ENCODE results near the gene NLRX1.
A peak's percentile ranks its signal among the peaks of the same experiment; 100 is the strongest.
"Not testable (repeated sequence)": the region's sequence is repeated elsewhere in the genome, so short reads cannot be mapped to it uniquely, and the experiment has no call there.

The NLRX1 gene

GRCh38 chr11:119126675-119127268 lies 41.8 kb upstream of the NLRX1 start:
- H3K27ac ChIP-seq (ENCODE audit: low read depth, low read length), result no peak overlapping the region
- peaks cover 26% of the 10 kb centered on the region for H3K79me2 ChIP-seq (ENCODE audit: insufficient read depth, low read length)
- H2AFZ ChIP-seq (ENCODE audit: low read depth, low read length, severe bottlenecking), result no peak overlapping the region
- no peaks in the 10 kb centered on the region for H3K9me3 ChIP-seq (ENCODE audit: insufficient read depth, low read length)
- no peak overlapping the region for H3K9ac ChIP-seq (ENCODE audit: low read length)
- no peaks in the 10 kb centered on the region for H3K36me3 ChIP-seq (ENCODE audit: low read length)
- no peaks in the 10 kb centered on the region for H3K27me3 ChIP-seq (ENCODE audit: low read length)
- no peaks in the 10 kb centered on the region for H4K20me1 ChIP-seq (ENCODE audit: low read depth, low read length)
- H3K4me3 ChIP-seq (ENCODE audit: insufficient read depth, low read length, poor library complexity, severe bottlenecking), result no peak overlapping the region
- H3F3A ChIP-seq (ENCODE audit: insufficient read depth), result no peaks in the 10 kb centered on the region
- no peak overlapping the region for H3K4me2 ChIP-seq (ENCODE audit: low read depth, low read length, poor library complexity, severe bottlenecking)
- no peak for TF ChIP-seq EZH2phosphoT487 (conservative IDR thresholded peaks at IDR 0.05; ENCODE audit: low read length)
- TF ChIP-seq, protein P1, sequence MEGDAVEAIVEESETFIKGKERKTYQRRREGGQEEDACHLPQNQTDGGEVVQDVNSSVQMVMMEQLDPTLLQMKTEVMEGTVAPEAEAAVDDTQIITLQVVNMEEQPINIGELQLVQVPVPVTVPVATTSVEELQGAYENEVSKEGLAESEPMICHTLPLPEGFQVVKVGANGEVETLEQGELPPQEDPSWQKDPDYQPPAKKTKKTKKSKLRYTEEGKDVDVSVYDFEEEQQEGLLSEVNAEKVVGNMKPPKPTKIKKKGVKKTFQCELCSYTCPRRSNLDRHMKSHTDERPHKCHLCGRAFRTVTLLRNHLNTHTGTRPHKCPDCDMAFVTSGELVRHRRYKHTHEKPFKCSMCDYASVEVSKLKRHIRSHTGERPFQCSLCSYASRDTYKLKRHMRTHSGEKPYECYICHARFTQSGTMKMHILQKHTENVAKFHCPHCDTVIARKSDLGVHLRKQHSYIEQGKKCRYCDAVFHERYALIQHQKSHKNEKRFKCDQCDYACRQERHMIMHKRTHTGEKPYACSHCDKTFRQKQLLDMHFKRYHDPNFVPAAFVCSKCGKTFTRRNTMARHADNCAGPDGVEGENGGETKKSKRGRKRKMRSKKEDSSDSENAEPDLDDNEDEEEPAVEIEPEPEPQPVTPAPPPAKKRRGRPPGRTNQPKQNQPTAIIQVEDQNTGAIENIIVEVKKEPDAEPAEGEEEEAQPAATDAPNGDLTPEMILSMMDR (IDR thresholded peaks at IDR 0.05; ENCODE audit: insufficient read depth, low read length, poor library complexity, severe bottlenecking), result no peak
- no peaks in the 10 kb centered on the region for H3K9me2 ChIP-seq (replicated peaks; ENCODE audit: insufficient read depth, low read length)

GRCh38 chr11:119130662-119131061 lies 37.9 kb upstream of the NLRX1 start:
- H3K4me3 ChIP-seq (ENCODE audit: insufficient read depth, low read length, poor library complexity, severe bottlenecking), result no peak overlapping the region
- H3K9me2 ChIP-seq (replicated peaks; ENCODE audit: insufficient read depth, low read length), result no peaks in the 10 kb centered on the region
- no peak overlapping the region for H3K27ac ChIP-seq (ENCODE audit: low read depth, low read length)

GRCh38 chr11:119134389-119134978 lies 34.0 kb upstream of the NLRX1 start:
- H3K4me3 ChIP-seq (ENCODE audit: insufficient read depth, low read length, poor library complexity, severe bottlenecking), result no peak overlapping the region
- no peak overlapping the region for H3K4me2 ChIP-seq (ENCODE audit: low read depth, low read length, poor library complexity, severe bottlenecking)
- no peaks in the 10 kb centered on the region; the same call in 1 of the 2 replicates for H3K36me3 ChIP-seq (ENCODE audit: low read length)
- no peak overlapping the region for H3K27ac ChIP-seq (ENCODE audit: low read depth, low read length)
- H3K79me2 ChIP-seq (ENCODE audit: insufficient read depth, low read length), result no peaks in the 10 kb centered on the region
- no peaks in the 10 kb centered on the region for H3K9me3 ChIP-seq (ENCODE audit: insufficient read depth, low read length)
- H3K9me2 ChIP-seq (replicated peaks; ENCODE audit: insufficient read depth, low read length), result no peaks in the 10 kb centered on the region
- H2AFZ ChIP-seq (ENCODE audit: low read depth, low read length, severe bottlenecking), result no peak overlapping the region
- no peaks in the 10 kb centered on the region for H3K27me3 ChIP-seq (ENCODE audit: low read length)
- H4K20me1 ChIP-seq (ENCODE audit: low read depth, low read length), result no peaks in the 10 kb centered on the region
- TF ChIP-seq EZH2phosphoT487 (conservative IDR thresholded peaks at IDR 0.05; ENCODE audit: low read length), result no peak
- TF ChIP-seq, protein P1 (IDR thresholded peaks at IDR 0.05; ENCODE audit: insufficient read depth, low read length, poor library complexity, severe bottlenecking), result peak; percentile 57
- H3K9ac ChIP-seq (ENCODE audit: low read length), result no peak overlapping the region
- peaks cover 3% of the 10 kb centered on the region; the same call in 1 of the 2 replicates for H3F3A ChIP-seq (ENCODE audit: insufficient read depth)

More at GRCh38 chr11:119130662-119131061, 37.9 kb upstream of the NLRX1 start:
- Histone ChIP-seq H3K9me3 (ENCODE audit: insufficient read depth, low read length) (no peaks in the 10 kb centered on the region), H4K20me1 (ENCODE audit: low read depth, low read length) (no peaks in the 10 kb centered on the region), H3K9ac (ENCODE audit: low read length) (no peak overlapping the region), H3K27me3 (ENCODE audit: low read length) (no peaks in the 10 kb centered on the region), H2AFZ (ENCODE audit: low read depth, low read length, severe bottlenecking) (no peak overlapping the region), H3F3A (ENCODE audit: insufficient read depth) (no peaks in the 10 kb centered on the region), H3K36me3 (ENCODE audit: low read length) (no peaks in the 10 kb centered on the region; the same call in 1 of the 2 replicates), H3K4me2 (ENCODE audit: low read depth, low read length, poor library complexity, severe bottlenecking) (no peak overlapping the region), H3K79me2 (ENCODE audit: insufficient read depth, low read length) (no peaks in the 10 kb centered on the region)
- TF ChIP-seq, protein P1 (IDR thresholded peaks at IDR 0.05; ENCODE audit: insufficient read depth, low read length, poor library complexity, severe bottlenecking), result no peak
- TF ChIP-seq EZH2phosphoT487 (conservative IDR thresholded peaks at IDR 0.05; ENCODE audit: low read length), result no peak

DNA sequence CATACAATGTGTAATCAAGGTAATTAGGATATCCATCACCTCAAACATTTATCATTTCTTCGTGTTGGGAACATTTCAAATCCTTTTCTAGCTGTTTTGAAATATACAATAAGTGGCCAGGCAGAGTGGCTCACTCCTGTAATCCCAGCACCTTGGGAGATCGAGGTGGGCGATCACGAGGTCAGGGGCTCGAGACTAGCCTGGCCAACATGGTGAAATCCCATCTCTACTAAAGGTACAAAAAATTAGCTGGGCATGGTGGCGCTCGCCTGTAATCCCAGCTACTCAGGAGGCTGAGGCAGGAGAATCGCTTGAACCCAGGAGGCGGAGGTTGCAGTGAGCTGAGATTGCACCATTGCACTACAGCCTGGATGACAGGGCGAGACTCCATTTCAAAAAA lies 29.2 kb upstream of the NLRX1 start:
- not testable (repeated sequence) for H4K20me1 ChIP-seq (ENCODE audit: low read depth, low read length); H3K27ac ChIP-seq (ENCODE audit: low read depth, low read length); H3K27me3 ChIP-seq (ENCODE audit: low read length); H2AFZ ChIP-seq (ENCODE audit: low read depth, low read length, severe bottlenecking); H3F3A ChIP-seq (ENCODE audit: insufficient read depth); H3K79me2 ChIP-seq (ENCODE audit: insufficient read depth, low read length); H3K9me3 ChIP-seq (ENCODE audit: insufficient read depth, low read length); H3K4me3 ChIP-seq (ENCODE audit: insufficient read depth, low read length, poor library complexity, severe bottlenecking); H3K36me3 ChIP-seq (ENCODE audit: low read length); H3K4me2 ChIP-seq (ENCODE audit: low read depth, low read length, poor library complexity, severe bottlenecking); H3K9ac ChIP-seq (ENCODE audit: low read length); H3K9me2 ChIP-seq (replicated peaks; ENCODE audit: insufficient read depth, low read length)

All from SU-DHL-6 (cell line).